GM18867 (cell line): ENCODE data around the gene RTL5.
"Not testable (repeated sequence)": the region's sequence is repeated elsewhere in the genome, so short reads cannot be mapped to it uniquely, and the experiment has no call there.

Source experiments
- ATAC-seq: cut with Tn5 transposase; IDR thresholded peaks from one replicate; pipeline ENCODE4 v1.9.1; 2021; ENCODE audit warnings: mild to moderate bottlenecking, moderate library complexity; ENCODE audit not compliant: unreplicated experiment

Gene RTL5

GRCh38 chrX:72131317-72132294 is at the start of gene RTL5:
Gene RTL5, minus strand, starts transcription at chrX:72131915.
- peak; percentile 71 for ATAC-seq

- no peak for ATAC-seq
These were observed 48.8 kb upstream of the RTL5 start for GRCh38 chrX:72180539-72180938.

- no peak for ATAC-seq
These were observed 45.3 kb upstream of the RTL5 start for GRCh38 chrX:72176981-72177380.

GRCh38 chrX:72176289-72176688 is 44.6 kb upstream of the RTL5 start:
- ATAC-seq: not testable (repeated sequence)

GRCh38 chrX:72169008-72169728 is 37.5 kb upstream of the RTL5 start:
- ATAC-seq: no peak

GRCh38 chrX:72165551-72165950 is 33.8 kb upstream of the RTL5 start:
- no peak for ATAC-seq

- no peak for ATAC-seq
These were observed 28.1 kb upstream of the RTL5 start for GRCh38 chrX:72159769-72160168.

GRCh38 chrX:72158773-72159172 is 27.1 kb upstream of the RTL5 start:
- ATAC-seq: no peak

- ATAC-seq: no peak
These were observed 14.8 kb upstream of the RTL5 start for GRCh38 chrX:72146527-72146926.

- no peak for ATAC-seq
These were observed 13.5 kb upstream of the RTL5 start for GRCh38 chrX:72145181-72145580.

- ATAC-seq: no peak
These were observed 11.8 kb upstream of the RTL5 start for GRCh38 chrX:72143609-72143907.

GRCh38 chrX:72142794-72143608 is 11.3 kb upstream of the RTL5 start:
- no peak for ATAC-seq

- no peak for ATAC-seq
These were observed 10.5 kb upstream of the RTL5 start for GRCh38 chrX:72142094-72142793.

- ATAC-seq: peak; percentile 71
These were observed 9.8 kb upstream of the RTL5 start for GRCh38 chrX:72141372-72142004.

- ATAC-seq: no peak
These were observed 7.8 kb upstream of the RTL5 start for GRCh38 chrX:72139538-72139937.

- ATAC-seq: no peak
These were observed 6.3 kb upstream of the RTL5 start for GRCh38 chrX:72137846-72138495.

- no peak for ATAC-seq
These were observed 2.3 kb upstream of the RTL5 start for GRCh38 chrX:72133851-72134546.

- ATAC-seq: no peak
These were observed 741 bp upstream of the RTL5 start for GRCh38 chrX:72132456-72132855.

GRCh38 chrX:72130762-72131250 is 909 bp downstream of the RTL5 start:
- ATAC-seq: no peak
